ENCODE measurements around the gene PILRB.

PILRB gene

DNA sequence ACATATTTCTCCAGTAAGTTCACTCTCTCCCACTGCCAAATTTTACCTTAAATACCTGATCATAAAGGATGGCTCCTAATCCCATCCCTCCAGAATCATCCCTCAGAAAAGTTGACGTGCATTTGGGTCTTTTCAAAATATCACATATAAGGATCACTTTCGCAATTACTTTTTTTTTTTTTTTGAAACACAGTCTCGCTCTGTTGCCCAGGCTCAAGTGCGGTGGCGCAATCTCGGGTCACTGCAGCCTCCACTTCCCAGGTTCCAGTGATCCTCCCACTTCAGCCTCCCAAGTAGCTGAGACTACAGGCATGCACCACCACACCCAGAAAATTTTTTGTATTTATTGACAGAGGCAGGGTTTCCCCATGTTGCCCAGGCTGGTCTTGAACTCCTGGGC lies 53.2 kb downstream of the PILRB start:
- Mint-ChIP-seq H3K4me1 (peaks cover 17% of the 10 kb centered on the region), H3K36me3 (ENCODE audit: low read depth) (no peaks in the 10 kb centered on the region), H3K9me3 (no peaks in the 10 kb centered on the region), H3K4me3 (no peak overlapping the region), H3K27ac (no peak overlapping the region), H3K27me3 (ENCODE audit: low read depth, poor library complexity) (peaks cover 14% of the 10 kb centered on the region)
- DNase-seq: no peak
- TF ChIP-seq, protein P1, sequence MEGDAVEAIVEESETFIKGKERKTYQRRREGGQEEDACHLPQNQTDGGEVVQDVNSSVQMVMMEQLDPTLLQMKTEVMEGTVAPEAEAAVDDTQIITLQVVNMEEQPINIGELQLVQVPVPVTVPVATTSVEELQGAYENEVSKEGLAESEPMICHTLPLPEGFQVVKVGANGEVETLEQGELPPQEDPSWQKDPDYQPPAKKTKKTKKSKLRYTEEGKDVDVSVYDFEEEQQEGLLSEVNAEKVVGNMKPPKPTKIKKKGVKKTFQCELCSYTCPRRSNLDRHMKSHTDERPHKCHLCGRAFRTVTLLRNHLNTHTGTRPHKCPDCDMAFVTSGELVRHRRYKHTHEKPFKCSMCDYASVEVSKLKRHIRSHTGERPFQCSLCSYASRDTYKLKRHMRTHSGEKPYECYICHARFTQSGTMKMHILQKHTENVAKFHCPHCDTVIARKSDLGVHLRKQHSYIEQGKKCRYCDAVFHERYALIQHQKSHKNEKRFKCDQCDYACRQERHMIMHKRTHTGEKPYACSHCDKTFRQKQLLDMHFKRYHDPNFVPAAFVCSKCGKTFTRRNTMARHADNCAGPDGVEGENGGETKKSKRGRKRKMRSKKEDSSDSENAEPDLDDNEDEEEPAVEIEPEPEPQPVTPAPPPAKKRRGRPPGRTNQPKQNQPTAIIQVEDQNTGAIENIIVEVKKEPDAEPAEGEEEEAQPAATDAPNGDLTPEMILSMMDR (IDR thresholded peaks at IDR 0.05): no peak

DNA sequence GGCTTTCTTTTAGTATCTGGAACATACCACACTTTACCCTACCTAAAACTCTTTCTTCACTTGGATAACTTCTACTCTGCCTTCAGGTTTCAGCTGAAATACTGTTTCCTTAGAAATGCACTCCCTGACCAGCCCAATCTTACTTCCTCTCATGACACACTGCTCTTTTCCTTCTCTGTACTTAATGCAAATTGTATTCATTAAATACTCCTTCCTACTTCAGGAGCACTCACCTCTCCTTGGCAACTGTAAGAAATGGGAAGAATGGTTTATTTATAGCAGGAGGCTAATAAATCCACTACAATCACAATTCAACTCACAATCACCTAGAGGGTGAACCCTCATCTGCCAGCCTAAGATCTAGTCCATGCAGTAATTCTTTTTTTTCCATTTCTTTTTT lies 55.4 kb downstream of the PILRB start:
- no peak overlapping the region for H3K27ac Mint-ChIP-seq
- no peaks in the 10 kb centered on the region for H3K9me3 Mint-ChIP-seq
- peaks cover 14% of the 10 kb centered on the region for H3K27me3 Mint-ChIP-seq (ENCODE audit: low read depth, poor library complexity)
- no peaks in the 10 kb centered on the region for H3K36me3 Mint-ChIP-seq (ENCODE audit: low read depth)
- DNase-seq: no peak
- H3K4me1 Mint-ChIP-seq: no peaks in the 10 kb centered on the region
- no peak overlapping the region for H3K4me3 Mint-ChIP-seq
- TF ChIP-seq, protein P1 (IDR thresholded peaks at IDR 0.05): no peak

GRCh38 chr7:100413889-100414288 lies 56.0 kb downstream of the PILRB start:
- peaks cover under 1% of the 10 kb centered on the region for H3K4me1 Mint-ChIP-seq
- no peak overlapping the region for H3K4me3 Mint-ChIP-seq
- H3K36me3 Mint-ChIP-seq (ENCODE audit: low read depth): no peaks in the 10 kb centered on the region
- no peak for DNase-seq
- H3K27me3 Mint-ChIP-seq (ENCODE audit: low read depth, poor library complexity): peaks cover 14% of the 10 kb centered on the region
- TF ChIP-seq, protein P1 (IDR thresholded peaks at IDR 0.05): no peak
- no peaks in the 10 kb centered on the region for H3K9me3 Mint-ChIP-seq
- H3K27ac Mint-ChIP-seq: no peak overlapping the region

DNA sequence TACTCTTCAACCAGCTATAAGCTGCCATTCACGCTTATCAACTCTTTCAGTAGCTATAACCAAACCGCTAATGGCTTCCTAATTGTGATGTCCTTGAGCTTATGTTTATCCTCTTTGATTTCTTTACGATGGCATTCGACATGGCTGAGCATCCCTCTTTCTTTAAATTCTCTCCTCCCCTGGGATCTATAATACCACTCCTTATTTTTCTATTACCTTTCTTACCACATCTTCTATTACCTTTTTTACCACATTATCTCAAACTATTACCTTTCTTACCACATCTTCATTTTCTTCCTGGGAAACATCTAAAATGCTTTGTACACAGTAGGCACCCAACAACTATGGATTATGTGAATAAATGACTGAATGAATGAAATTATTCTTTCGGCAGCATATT lies 57.5 kb downstream of the PILRB start:
- peaks cover 14% of the 10 kb centered on the region for H3K4me1 Mint-ChIP-seq
- H3K36me3 Mint-ChIP-seq (ENCODE audit: low read depth): no peaks in the 10 kb centered on the region
- no peaks in the 10 kb centered on the region for H3K9me3 Mint-ChIP-seq
- no peak overlapping the region for H3K4me3 Mint-ChIP-seq
- no peak for DNase-seq
- peaks cover 14% of the 10 kb centered on the region for H3K27me3 Mint-ChIP-seq (ENCODE audit: low read depth, poor library complexity)
- TF ChIP-seq, protein P1 (IDR thresholded peaks at IDR 0.05): no peak
- H3K27ac Mint-ChIP-seq: no peak overlapping the region
